Loucy (cell line): ENCODE results near the gene RALGAPA1.

Experiments
- CTCF ChIP-seq: fragments of 200-600 bp; sonication (generic); conservative IDR thresholded peaks from 2 replicates; pipeline ENCODE4 v1.5.1; 2014; ENCODE audit warnings: mild to moderate bottlenecking, antibody characterized with exemption, low read length
- EZH2phosphoT487 ChIP-seq: fragments of 200-600 bp; IDR thresholded peaks from 2 replicates; pipeline ENCODE4 v1.6.1; 2018; ENCODE audit warnings: antibody characterized with exemption, mild to moderate bottlenecking, moderate library complexity, borderline replicate concordance

GRCh38 chr14:35573911-35574310 is 235.2 kb downstream of the RALGAPA1 start:
- TF ChIP-seq CTCF (no peak), EZH2phosphoT487 (no peak)
